Subcutaneous abdominal adipose tissue (tissue), 5 donors: ENCODE measurements around the gene ABTB2.

Experiments
- H3K27ac ChIP-seq: one replicate; pipeline ENCODE4 v1.7.0; 2013; ENCODE audit warnings: low read depth, mild to moderate bottlenecking, inconsistent platforms, low read length, moderate library complexity
- H3K27me3 ChIP-seq, 5 donors: one replicate each; pipeline ENCODE4 v1.7.0; 2013; ENCODE audit warnings: low read length in 5 of 5, inconsistent platforms in 1 of 5; ENCODE audit not compliant: control insufficient read depth in 5 of 5, insufficient read depth in 4 of 5
- H3K36me3 ChIP-seq, 5 donors: one replicate each; pipeline ENCODE4 v1.7.0; 2013; ENCODE audit warnings: low read length in 5 of 5; ENCODE audit not compliant: control insufficient read depth in 5 of 5, insufficient read depth in 5 of 5
- H3K4me1 ChIP-seq, 5 donors: one replicate each; pipeline ENCODE4 v1.7.0; 2013; ENCODE audit warnings: low read length in 5 of 5, mild to moderate bottlenecking in 3 of 5, moderate library complexity in 1 of 5; ENCODE audit not compliant: control insufficient read depth in 5 of 5, insufficient read depth in 5 of 5
- H3K4me3 ChIP-seq, 5 donors: one replicate each; pipeline ENCODE4 v1.7.0; 2013; ENCODE audit warnings: low read length in 5 of 5, low read depth in 1 of 5
- H3K9ac ChIP-seq, 5 donors: one replicate each; pipeline ENCODE4 v1.7.0; 2013; ENCODE audit warnings: low read length in 5 of 5, mild to moderate bottlenecking in 4 of 5, moderate library complexity in 3 of 5
- H3K9me3 ChIP-seq, 5 donors: one replicate each; pipeline ENCODE4 v1.7.0; 2013; ENCODE audit warnings: low read length in 5 of 5; ENCODE audit not compliant: control insufficient read depth in 5 of 5
- donor health status: healthy.
- donor health status: healthy.
- donor health status: healthy.
- donor health status: healthy.
- donor health status: healthy.

Gene ABTB2

DNA sequence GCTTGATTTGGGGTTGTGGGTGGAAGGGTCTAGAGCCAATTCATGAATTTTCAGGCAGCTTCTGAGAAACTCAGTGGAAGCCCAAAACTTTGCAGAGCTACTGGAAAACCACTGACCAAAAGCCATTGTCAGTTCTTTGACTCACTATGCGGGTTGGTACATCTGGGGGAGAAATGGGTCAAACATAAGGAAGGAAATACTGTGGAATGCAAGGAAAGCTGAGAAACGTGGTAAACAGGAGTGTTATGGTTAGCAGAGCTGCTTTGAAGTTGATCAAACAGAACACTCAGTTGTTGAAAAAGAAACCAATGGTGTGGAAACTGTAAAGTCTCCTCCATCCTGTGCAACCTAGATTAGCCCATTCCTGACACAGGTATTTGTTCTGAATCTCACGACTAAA lies 6.3 kb upstream of the ABTB2 start:
- Histone ChIP-seq H3K4me1 (peaks cover 0 to 7% (median 3%) of the 10 kb centered on the region in 5 donors), H3K36me3 (no peaks in the 10 kb centered on the region), H3K27ac (no peak overlapping the region), H3K27me3 (no peaks in the 10 kb centered on the region), H3K4me3 (no peak overlapping the region), H3K9me3 (no peaks in the 10 kb centered on the region), H3K9ac (no peak overlapping the region)

DNA sequence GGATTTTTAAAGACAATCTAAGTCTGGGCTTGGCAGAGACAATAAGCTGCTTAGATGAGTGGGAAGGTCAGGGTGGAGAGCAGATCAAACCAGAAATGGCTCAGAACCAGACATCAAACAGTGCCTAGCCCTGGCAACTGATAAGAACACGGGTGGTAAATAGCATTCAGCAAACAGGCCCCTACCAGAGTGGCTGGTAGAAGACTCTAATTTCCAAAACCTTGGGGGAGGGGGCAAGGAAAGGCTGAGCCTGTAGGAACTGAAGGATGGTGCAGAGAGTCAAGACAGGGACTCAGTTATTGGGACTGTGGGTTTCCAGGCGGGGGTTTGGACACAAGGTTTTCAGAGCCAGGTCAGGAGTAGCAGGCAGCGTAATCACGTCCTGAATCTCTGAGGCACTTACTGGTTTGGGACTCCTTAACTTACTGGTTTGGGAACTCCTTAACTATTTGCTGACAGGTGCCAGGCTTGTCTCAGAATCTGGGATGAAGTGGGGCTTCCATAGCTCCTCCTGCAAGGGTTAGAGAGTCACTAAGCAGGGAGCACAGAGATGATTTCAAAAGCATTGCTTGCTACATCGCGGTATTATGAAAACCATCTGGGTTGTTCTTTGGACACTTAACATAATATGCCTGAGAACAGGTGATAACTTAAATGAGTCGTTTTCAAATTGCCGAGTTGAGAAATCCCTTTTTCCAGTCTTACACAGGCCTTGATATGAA lies 5.7 kb upstream of the ABTB2 start:
- no peaks in the 10 kb centered on the region for H3K27me3 ChIP-seq
- H3K9ac ChIP-seq = no peak overlapping the region
- H3K27ac ChIP-seq = no peak overlapping the region
- peaks cover 0 to 13% (median 9%) of the 10 kb centered on the region in 5 donors for H3K4me1 ChIP-seq
- no peaks in the 10 kb centered on the region for H3K9me3 ChIP-seq
- H3K36me3 ChIP-seq = no peaks in the 10 kb centered on the region
- H3K4me3 ChIP-seq = no peak overlapping the region

DNA sequence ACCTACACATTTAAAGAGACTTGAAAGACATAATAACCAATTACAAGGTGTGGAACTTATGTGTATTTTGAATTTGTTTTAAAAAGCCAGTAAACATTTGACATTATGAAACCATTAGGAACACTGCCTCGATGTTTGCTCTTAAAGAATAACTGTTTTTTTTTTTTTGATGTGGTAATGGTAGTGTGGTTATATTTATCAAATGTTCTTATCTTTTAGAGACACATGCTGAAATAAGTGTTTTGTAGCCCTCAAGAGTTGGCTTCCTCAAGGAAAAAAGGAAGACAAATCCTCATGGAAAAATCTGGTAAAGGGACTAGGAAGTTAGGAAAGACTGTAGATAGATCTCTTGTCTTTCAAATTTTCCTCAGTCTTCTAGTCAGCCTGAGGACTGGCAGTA lies 2.2 kb upstream of the ABTB2 start:
- H3K9ac ChIP-seq = no peak overlapping the region
- H3K4me3 ChIP-seq = no peak overlapping the region
- no peak overlapping the region for H3K27ac ChIP-seq
- H3K36me3 ChIP-seq = no peaks in the 10 kb centered on the region
- peaks cover 0 to 11% (median 0%) of the 10 kb centered on the region in 5 donors for H3K27me3 ChIP-seq
- no peaks in the 10 kb centered on the region for H3K9me3 ChIP-seq
- H3K4me1 ChIP-seq = peaks cover 0 to 37% (median 34%) of the 10 kb centered on the region in 5 donors

DNA sequence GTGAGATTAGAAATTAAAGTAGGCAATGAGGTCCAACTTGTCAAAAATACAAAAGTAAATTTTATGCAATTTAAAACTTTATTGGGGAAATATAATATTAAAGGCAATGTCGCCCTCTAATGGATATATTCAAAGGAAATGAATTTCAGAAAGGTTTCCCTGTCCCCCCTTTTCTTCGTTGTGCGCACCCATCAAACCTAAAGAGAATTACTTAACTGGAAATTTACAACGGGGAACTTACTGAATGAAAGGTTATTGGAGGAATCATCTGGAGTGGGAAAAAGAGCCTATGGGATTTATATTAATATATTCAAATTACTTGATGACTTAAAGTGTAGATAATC lies 1.7 kb upstream of the ABTB2 start:
- Histone ChIP-seq H3K27me3 (peaks cover 0 to 11% (median 0%) of the 10 kb centered on the region in 5 donors), H3K9ac (no peak overlapping the region), H3K4me3 (peak overlapping the region in 4 of 5 donors; percentile 68 to 74 (median 71)), H3K4me1 (peaks cover 0 to 37% (median 34%) of the 10 kb centered on the region in 5 donors), H3K36me3 (no peaks in the 10 kb centered on the region), H3K9me3 (no peaks in the 10 kb centered on the region), H3K27ac (no peak overlapping the region)

DNA sequence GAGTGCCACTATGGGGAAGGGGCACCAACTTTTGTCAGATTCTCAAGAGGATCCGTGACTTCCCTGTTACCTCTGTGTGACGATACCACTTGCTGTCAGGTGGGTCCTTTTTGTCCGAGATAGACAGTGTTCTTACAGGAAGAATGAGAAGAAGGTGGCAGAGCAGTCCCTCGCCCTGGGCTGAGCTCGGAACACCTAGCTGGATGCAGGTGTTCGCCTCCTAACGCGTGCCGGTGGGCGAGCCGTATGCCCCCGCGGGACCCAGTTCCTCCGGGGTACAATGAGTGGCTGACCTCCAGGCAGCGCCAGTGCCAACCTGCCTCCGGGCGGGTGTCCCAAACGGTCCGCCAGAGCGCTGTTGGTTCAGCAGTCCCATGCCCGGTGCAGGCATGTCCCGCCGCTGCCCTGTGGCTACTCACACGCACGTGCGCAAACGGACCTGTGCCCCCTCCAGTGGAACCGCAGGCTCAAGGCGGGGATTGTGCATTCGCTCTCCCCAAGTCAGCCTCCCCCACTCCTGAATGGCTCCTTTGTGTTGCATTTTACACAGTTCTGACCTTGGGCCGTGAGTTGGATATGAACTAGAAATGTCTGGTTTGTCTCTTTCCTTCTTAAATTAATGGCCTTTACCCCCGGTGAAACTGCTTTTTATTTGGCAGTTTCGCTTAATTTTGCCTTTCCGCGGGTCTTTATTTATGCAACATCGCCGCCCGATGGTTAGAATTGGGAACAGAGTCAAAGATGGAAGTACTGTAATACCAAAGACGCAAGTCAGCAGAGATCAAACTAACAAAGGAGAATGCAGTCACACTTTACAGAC lies 1.1 kb upstream of the ABTB2 start:
- peak overlapping the region; percentile 38 for H3K27ac ChIP-seq
- no peaks in the 10 kb centered on the region for H3K36me3 ChIP-seq
- H3K4me3 ChIP-seq = peak overlapping the region; percentile 60 to 74 (median 69)
- H3K27me3 ChIP-seq = peaks cover 0 to 11% (median 0%) of the 10 kb centered on the region in 5 donors
- H3K9ac ChIP-seq = peak overlapping the region in 3 of 5 donors; percentile 51 to 60 (median 55)
- H3K4me1 ChIP-seq = peaks cover 0 to 37% (median 34%) of the 10 kb centered on the region in 5 donors
- H3K9me3 ChIP-seq = no peaks in the 10 kb centered on the region

DNA sequence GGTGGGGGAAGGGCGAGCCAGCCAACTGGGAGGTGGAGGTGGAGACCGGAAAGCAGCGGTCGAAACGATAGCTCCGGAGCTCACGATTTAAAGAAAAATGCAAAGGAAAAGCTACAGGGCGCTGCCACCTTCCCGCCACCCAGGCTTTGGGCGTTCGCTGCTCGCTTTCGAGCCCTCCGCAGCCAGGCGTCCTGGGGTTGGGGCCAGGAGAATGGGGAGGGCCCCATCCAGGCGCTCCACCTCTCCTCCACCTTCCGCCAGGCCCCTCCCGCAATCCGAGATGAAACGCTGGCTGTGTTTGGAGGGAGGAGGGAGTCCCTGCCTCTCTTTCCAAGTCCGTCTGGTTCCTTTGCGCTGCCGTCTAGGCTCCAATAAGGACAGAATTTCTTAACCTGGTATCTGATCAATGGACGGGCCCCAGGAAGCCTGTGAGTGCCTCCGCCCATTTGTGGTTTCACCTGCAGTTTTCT lies 483 bp upstream of the ABTB2 start:
- Histone ChIP-seq H3K9me3 (no peaks in the 10 kb centered on the region), H3K36me3 (no peaks in the 10 kb centered on the region), H3K4me1 (peaks cover 0 to 35% (median 34%) of the 10 kb centered on the region in 5 donors), H3K27ac (peak overlapping the region; percentile 38), H3K9ac (peak overlapping the region in 3 of 5 donors; percentile 51 to 60 (median 55)), H3K27me3 (peaks cover 0 to 11% (median 0%) of the 10 kb centered on the region in 5 donors), H3K4me3 (peak overlapping the region; percentile 60 to 74 (median 69))

DNA sequence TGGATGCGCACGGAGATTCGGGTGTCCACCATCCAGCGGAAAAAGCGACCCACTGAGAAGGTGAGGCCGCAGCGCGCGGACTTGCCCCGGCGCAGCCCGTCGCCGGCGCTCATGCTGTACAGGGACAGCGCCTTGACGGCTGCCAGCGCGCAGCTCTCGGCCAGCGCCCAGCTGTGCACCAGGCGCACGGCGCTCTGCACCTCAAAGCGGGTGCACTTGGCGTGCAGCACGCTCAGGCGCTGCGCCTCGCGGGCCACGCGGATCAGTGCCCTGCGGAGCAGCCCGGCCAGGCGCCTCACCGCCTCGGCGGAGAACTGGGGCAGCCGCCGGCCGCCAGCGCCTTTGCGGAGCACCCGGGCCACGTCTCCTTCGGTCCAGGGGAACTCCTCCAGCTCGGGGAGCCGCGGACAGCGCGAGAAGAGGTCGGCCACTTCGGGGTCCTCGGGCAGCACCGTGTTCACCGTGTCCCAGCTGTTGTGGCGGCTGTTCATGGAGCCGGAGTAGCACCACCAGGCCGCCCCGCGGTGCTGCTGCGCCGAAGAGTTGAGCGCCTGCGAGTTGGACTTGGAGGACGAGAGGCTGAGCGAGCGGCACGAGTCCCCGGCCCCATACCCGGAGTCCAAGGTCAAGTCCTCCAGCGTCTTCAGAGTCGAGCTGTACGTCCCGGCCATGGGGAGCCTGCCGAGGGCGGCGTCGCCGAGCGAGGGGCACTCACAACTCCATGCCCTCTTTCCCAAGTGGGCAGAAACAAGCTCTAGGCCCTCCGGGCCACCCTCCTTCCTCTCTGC lies 703 bp downstream of the ABTB2 start:
- Histone ChIP-seq H3K27ac (peak overlapping the region; percentile 46), H3K4me1 (peaks cover 0 to 35% (median 34%) of the 10 kb centered on the region in 5 donors), H3K4me3 (peak overlapping the region in 4 of 5 donors; percentile 65 to 76 (median 72)), H3K27me3 (peaks cover 0 to 11% (median 0%) of the 10 kb centered on the region in 5 donors), H3K36me3 (no peaks in the 10 kb centered on the region), H3K9ac (peak overlapping the region in 3 of 5 donors; percentile 22 to 54 (median 46)), H3K9me3 (no peaks in the 10 kb centered on the region)

DNA sequence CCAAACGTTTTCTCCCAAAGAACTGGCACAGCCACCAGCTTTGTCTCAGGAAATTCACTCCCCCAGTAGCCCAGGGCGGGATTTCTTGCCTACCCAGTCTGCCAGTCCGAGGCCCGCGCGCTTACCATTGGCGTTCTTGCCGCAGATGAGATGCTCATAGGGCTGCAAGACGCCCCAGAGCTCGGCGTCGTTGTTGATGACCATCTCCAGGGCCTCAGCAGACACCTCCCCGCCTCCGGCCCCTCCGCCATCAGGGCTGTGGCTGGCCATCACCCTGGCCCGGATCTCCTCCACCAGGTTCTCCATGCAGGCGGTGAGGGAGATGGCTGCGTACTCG lies 1.3 kb downstream of the ABTB2 start:
- Histone ChIP-seq H3K36me3 (no peaks in the 10 kb centered on the region), H3K4me1 (peaks cover 0 to 35% (median 34%) of the 10 kb centered on the region in 5 donors), H3K9ac (peak overlapping the region in 1 of 5 donors; percentile 54), H3K27me3 (peaks cover 0 to 11% (median 0%) of the 10 kb centered on the region in 5 donors), H3K4me3 (peak overlapping the region; percentile 25 to 76 (median 69)), H3K9me3 (no peaks in the 10 kb centered on the region), H3K27ac (no peak overlapping the region)

DNA sequence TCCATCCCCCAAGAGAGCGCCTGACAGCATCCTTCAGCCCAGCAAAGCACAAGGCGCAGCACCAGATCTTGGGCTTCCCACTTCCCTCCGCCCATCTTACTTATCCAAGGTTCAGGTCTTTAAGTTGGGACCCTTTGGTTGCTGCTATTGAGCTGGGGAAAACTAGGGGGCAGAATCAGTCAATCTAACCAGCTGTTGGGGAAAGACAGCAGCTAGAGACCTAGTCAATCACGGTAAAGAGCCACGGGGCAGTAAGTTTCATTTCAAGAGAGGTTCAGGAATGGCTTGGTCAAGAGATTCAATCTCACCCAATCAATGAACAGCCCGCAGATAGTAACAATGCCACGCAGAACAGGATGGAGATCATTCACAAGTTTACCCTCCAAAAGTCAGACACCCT lies 1.7 kb downstream of the ABTB2 start:
- peaks cover 0 to 11% (median 0%) of the 10 kb centered on the region in 5 donors for H3K27me3 ChIP-seq
- H3K4me1 ChIP-seq = peaks cover 0 to 35% (median 34%) of the 10 kb centered on the region in 5 donors
- H3K36me3 ChIP-seq = no peaks in the 10 kb centered on the region
- H3K4me3 ChIP-seq = peak overlapping the region; percentile 25 to 76 (median 69)
- no peak overlapping the region for H3K27ac ChIP-seq
- no peaks in the 10 kb centered on the region for H3K9me3 ChIP-seq
- H3K9ac ChIP-seq = peak overlapping the region in 1 of 5 donors; percentile 54
